PC-3 (cell line): ENCODE results near the gene CRB3. TPM values are rescaled to one million over a fixed set of nuclear protein-coding genes. Genes with fewer than 3 reads are reported as not detected.

Experiments
- ATAC-seq: fragments of 200-7000 bp; cut with Tn5 transposase; 2 replicates; pipeline ENCODE4 v1.9.1; 2020; ENCODE audit warnings: mild to moderate bottlenecking, moderate library complexity
- BruUV-seq: library from RNA; stranded (reverse); fragments of 400-500 nt; replicated peaks from 2 replicates; lab custom pipeline; 2021; lab: Mats Ljungman, UMichigan
- CTCF ChIA-PET: fragments of 300-600 bp; sonication (Branson Sonifier 250); formaldehyde crosslinking; loops from one replicate; lab custom pipeline; 2022; ENCODE audit warnings: antibody characterized with exemption; lab: Charles Lee
- POLR2A ChIA-PET: fragments of 300-600 bp; sonication (Branson Sonifier 250); formaldehyde crosslinking; loops from one replicate; lab custom pipeline; 2022; ENCODE audit warnings: antibody characterized with exemption; ENCODE audit not compliant: unreplicated experiment; lab: Charles Lee
- DNase-seq: peaks from one replicate; pipeline ENCODE4 v3.0.0-alpha.2; 2015
- H2AFZ ChIP-seq: fragments of 300-600 bp; sonication (generic); 2 replicates; pipeline ENCODE4 v1.6.0; 2016; ENCODE audit warnings: antibody characterized with exemption, low read length
- H3F3A ChIP-seq: fragments of 300-600 bp; sonication (generic); one replicate; pipeline ENCODE4 v1.6.0; 2017; ENCODE audit warnings: antibody characterized with exemption, low read length, control low read depth, mild to moderate bottlenecking; ENCODE audit not compliant: unreplicated experiment
- H3K27ac ChIP-seq: fragments of 300-600 bp; sonication (generic); 2 replicates; pipeline ENCODE4 v1.5.1; 2016; ENCODE audit warnings: mild to moderate bottlenecking, low read length
- H3K27me3 ChIP-seq: fragments of 300-600 bp; sonication (generic); 2 replicates; pipeline ENCODE4 v1.6.1; 2016; ENCODE audit warnings: low read length, mixed read lengths
- H3K36me3 ChIP-seq: fragments of 300-600 bp; sonication (generic); 2 replicates; pipeline ENCODE4 v1.6.1; 2016; ENCODE audit warnings: low read depth, mixed run types, low read length, mixed read lengths
- H3K4me1 ChIP-seq: fragments of 300-600 bp; sonication (generic); 2 replicates; pipeline ENCODE4 v1.5.1; 2016; ENCODE audit warnings: low read length; ENCODE audit not compliant: insufficient read depth
- H3K4me2 ChIP-seq: fragments of 300-600 bp; sonication (generic); 2 replicates; pipeline ENCODE4 v1.6.0; 2016; ENCODE audit warnings: low read length
- H3K4me3 ChIP-seq: fragments of 300-600 bp; sonication (generic); 2 replicates; pipeline ENCODE4 v1.5.1; 2016; ENCODE audit warnings: mild to moderate bottlenecking, low read length, mixed read lengths
- H3K79me2 ChIP-seq: fragments of 300-600 bp; sonication (generic); 2 replicates; pipeline ENCODE4 v1.6.1; 2017; ENCODE audit warnings: low read length, mixed read lengths
- H3K9ac ChIP-seq: fragments of 300-600 bp; sonication (generic); 2 replicates; pipeline ENCODE4 v1.6.0; 2016; ENCODE audit warnings: mild to moderate bottlenecking, low read length
- H3K9me2 ChIP-seq: fragments of 300-600 bp; sonication (generic); replicated peaks from 2 replicates; pipeline ENCODE4 v1.6.1; 2016; ENCODE audit warnings: mixed run types, low read length, mixed read lengths
- H3K9me3 ChIP-seq: fragments of 300-600 bp; sonication (generic); 2 replicates; pipeline ENCODE4 v1.6.1; 2016; ENCODE audit warnings: low read length, mixed read lengths
- H4K20me1 ChIP-seq: fragments of 300-600 bp; sonication (generic); 2 replicates; pipeline ENCODE4 v1.6.1; 2016; ENCODE audit warnings: low read length, mixed read lengths
- EZH2 ChIP-seq: fragments of 300-600 bp; sonication (generic); IDR thresholded peaks from one replicate; pipeline ENCODE4 v1.6.1; 2017; ENCODE audit warnings: antibody characterized with exemption, mild to moderate bottlenecking, low read length; ENCODE audit not compliant: unreplicated experiment
- EZH2phosphoT487 ChIP-seq: fragments of 300-600 bp; sonication (generic); IDR thresholded peaks from 2 replicates; pipeline ENCODE4 v1.6.1; 2018; ENCODE audit warnings: mild to moderate bottlenecking, antibody characterized with exemption, low read length, borderline replicate concordance
- intact Hi-C: fragments of 100-400 bp; cut with micrococcal nuclease; formaldehyde crosslinking; loops from 2 replicates; pipeline ENCODE4 v1.9.0; 2023
- total RNA-seq: library from RNA; depleted of rRNA; stranded (reverse); fragments of >200 nt; gene quantifications from 2 replicates; pipeline ENCODE4 v1.2.3, GENCODE V29; 2014
- TF ChIP-seq, protein P1 (sequence below): fragments of 300-600 bp; sonication (generic); conservative IDR thresholded peaks from 2 replicates; pipeline ENCODE4 v1.5.1; 2017; ENCODE audit warnings: antibody characterized with exemption, low read depth, mild to moderate bottlenecking, low read length

CRB3 gene
- total RNA-seq, 1 experiment from 2014 or later = 71.3 TPM

DNA sequence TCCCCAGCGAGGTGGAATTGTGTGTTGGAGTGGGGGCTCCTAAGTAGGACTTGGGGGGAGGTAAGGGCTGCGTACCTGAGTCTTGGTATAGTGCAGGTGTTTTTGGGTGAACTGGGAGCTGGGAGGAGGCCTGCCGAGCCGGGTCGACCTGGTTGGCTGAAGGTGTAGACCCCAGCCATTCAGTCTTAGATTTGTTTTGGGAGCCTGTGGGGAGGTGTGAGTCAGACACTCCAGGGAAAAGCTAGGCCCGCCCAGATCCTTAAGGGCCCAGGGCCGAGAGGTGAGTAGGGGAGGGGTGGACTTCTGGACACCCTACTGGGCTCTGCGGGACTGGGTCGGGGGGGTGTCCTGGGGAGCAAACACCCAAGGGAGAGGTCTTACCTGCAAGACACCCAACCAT lies 935 bp downstream of the CRB3 start:
- Histone ChIP-seq H3K4me2 (peak overlapping the region; percentile 98), H3F3A (no peaks in the 10 kb centered on the region), H3K4me3 (peak overlapping the region; percentile 96), H3K4me1 (peaks cover 9% of the 10 kb centered on the region; the same call in 1 of the 2 replicates), H3K36me3 (peaks cover 5% of the 10 kb centered on the region; the same call in 1 of the 2 replicates), H3K27ac (no peak overlapping the region), H2AFZ (peak overlapping the region; percentile 97), H4K20me1 (no peaks in the 10 kb centered on the region), H3K27me3 (no peaks in the 10 kb centered on the region), H3K79me2 (peaks cover 14% of the 10 kb centered on the region), H3K9me2 (no peaks in the 10 kb centered on the region), H3K9ac (peak overlapping the region; percentile 71), H3K9me3 (no peaks in the 10 kb centered on the region)
- POLR2A ChIA-PET = interaction anchor here (0.6 kb wide), 1 partner anchor 11 kb away, joined by 5 read pairs; no protein-coding TSS in a partner anchor
- CTCF ChIA-PET = no interaction called here
- intact Hi-C loops = no loop called here
- TF ChIP-seq, protein P1, sequence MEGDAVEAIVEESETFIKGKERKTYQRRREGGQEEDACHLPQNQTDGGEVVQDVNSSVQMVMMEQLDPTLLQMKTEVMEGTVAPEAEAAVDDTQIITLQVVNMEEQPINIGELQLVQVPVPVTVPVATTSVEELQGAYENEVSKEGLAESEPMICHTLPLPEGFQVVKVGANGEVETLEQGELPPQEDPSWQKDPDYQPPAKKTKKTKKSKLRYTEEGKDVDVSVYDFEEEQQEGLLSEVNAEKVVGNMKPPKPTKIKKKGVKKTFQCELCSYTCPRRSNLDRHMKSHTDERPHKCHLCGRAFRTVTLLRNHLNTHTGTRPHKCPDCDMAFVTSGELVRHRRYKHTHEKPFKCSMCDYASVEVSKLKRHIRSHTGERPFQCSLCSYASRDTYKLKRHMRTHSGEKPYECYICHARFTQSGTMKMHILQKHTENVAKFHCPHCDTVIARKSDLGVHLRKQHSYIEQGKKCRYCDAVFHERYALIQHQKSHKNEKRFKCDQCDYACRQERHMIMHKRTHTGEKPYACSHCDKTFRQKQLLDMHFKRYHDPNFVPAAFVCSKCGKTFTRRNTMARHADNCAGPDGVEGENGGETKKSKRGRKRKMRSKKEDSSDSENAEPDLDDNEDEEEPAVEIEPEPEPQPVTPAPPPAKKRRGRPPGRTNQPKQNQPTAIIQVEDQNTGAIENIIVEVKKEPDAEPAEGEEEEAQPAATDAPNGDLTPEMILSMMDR = no peak
- TF ChIP-seq EZH2 = no peak
- no peak for TF ChIP-seq EZH2phosphoT487
- BruUV-seq = no TSS peak
- DNase-seq (peak; percentile 41), ATAC-seq (no peak)

DNA sequence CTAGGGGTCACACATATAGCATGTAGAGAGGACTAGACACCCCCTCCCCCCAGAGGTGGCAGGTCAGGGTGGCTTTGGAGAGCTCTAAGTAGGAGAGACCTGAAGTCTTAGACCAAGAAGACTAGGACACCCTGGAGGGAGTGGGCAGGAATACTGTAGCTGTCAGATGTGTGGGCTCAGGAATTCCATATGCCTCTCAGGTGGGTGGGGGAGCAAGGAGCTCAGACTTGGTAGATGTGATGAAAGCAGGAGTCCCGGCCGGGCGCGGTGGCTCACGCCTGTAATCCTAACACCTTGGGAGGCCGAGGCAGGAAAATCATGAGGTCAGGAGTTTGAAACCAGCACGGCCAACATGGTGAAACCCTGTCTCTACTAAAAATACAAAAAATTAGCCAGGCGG lies 1.6 kb downstream of the CRB3 start:
- Histone ChIP-seq H3K27ac (no peak overlapping the region), H2AFZ (no peak overlapping the region), H3K9ac (no peak overlapping the region), H3K4me1 (peaks cover 9% of the 10 kb centered on the region; the same call in 1 of the 2 replicates), H3K36me3 (peaks cover 5% of the 10 kb centered on the region; the same call in 1 of the 2 replicates), H4K20me1 (no peaks in the 10 kb centered on the region), H3K4me3 (no peak overlapping the region; the same call in 1 of the 2 replicates), H3F3A (no peaks in the 10 kb centered on the region), H3K79me2 (peaks cover 14% of the 10 kb centered on the region), H3K4me2 (peak overlapping the region; percentile 98), H3K9me2 (no peaks in the 10 kb centered on the region), H3K27me3 (no peaks in the 10 kb centered on the region), H3K9me3 (no peaks in the 10 kb centered on the region)
- BruUV-seq = no TSS peak
- CTCF ChIA-PET = no interaction called here
- ATAC-seq (no peak), DNase-seq (no peak)
- TF ChIP-seq, protein P1 = no peak
- no peak for TF ChIP-seq EZH2
- TF ChIP-seq EZH2phosphoT487 = no peak
- POLR2A ChIA-PET = interaction anchor here (0.6 kb wide), 1 partner anchor 10 kb away, joined by 5 read pairs; no protein-coding TSS in a partner anchor
- intact Hi-C loops = no loop called here

DNA sequence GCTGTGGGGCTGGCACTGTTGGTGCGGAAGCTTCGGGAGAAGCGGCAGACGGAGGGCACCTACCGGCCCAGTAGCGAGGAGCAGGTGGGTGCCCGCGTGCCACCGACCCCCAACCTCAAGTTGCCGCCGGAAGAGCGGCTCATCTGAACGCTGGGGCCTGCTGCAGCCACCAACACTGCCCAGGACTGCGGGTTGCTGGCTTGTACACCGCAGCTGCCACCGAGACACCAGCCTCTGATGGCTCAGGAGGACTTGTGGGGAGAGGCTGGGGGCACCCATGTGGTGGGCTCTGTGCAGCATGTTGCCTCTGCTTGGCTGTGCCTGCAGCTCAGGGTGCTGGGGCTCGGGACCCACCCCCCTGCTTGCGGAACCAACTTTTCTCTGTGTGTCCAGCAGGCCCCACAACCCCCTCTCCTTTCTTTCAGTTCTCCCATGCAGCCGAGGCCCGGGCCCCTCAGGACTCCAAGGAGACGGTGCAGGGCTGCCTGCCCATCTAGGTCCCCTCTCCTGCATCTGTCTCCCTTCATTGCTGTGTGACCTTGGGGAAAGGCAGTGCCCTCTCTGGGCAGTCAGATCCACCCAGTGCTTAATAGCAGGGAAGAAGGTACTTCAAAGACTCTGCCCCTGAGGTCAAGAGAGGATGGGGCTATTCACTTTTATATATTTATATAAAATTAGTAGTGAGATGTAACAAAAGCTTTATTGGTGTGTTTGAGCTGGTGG lies 2.6 kb downstream of the CRB3 start:
- Histone ChIP-seq H3K36me3 (peaks cover 5% of the 10 kb centered on the region; the same call in 1 of the 2 replicates), H3K9ac (no peak overlapping the region), H3K9me3 (no peaks in the 10 kb centered on the region), H3K9me2 (no peaks in the 10 kb centered on the region), H3K27ac (no peak overlapping the region), H2AFZ (no peak overlapping the region), H3K4me1 (peaks cover 9% of the 10 kb centered on the region; the same call in 1 of the 2 replicates), H3F3A (no peaks in the 10 kb centered on the region), H4K20me1 (no peaks in the 10 kb centered on the region), H3K79me2 (peaks cover 14% of the 10 kb centered on the region), H3K4me2 (no peak overlapping the region), H3K27me3 (no peaks in the 10 kb centered on the region), H3K4me3 (no peak overlapping the region)
- TF ChIP-seq, protein P1 = no peak
- TF ChIP-seq EZH2 (no peak), EZH2phosphoT487 (no peak)
- CTCF ChIA-PET = no interaction called here
- BruUV-seq = no TSS peak
- DNase-seq = no peak
- POLR2A ChIA-PET = no interaction called here
- intact Hi-C loops = no loop called here
- no peak for ATAC-seq
